Small intestine (tissue), 7 donors: Measurements from ENCODE around the gene HSPB6. TPM values are rescaled to one million over a fixed set of nuclear protein-coding genes. Genes with fewer than 3 reads are reported as not detected.
"Not testable (repeated sequence)": the region's sequence is repeated elsewhere in the genome, so short reads cannot be mapped to it uniquely, and the experiment has no call there.

Source experiments
- DNase-seq, 2 donors: peaks; one replicate each; pipeline versions ENCODE4 v3.0.0 to v3.0.0-alpha.2; 2013
- FAIRE-seq: peaks from 2 replicates; lab custom pipeline; 2012; peaks lifted over from hg19 to GRCh38; lab: Jason Lieb, UNC
- H3K27ac ChIP-seq, 3 donors: one replicate each; pipeline ENCODE4 v1.5.1; 2013; ENCODE audit warnings: low read length in 2 of 3, mild to moderate bottlenecking in 2 of 3, control low read depth in 1 of 3, inconsistent platforms in 1 of 3, low read depth in 1 of 3, moderate library complexity in 1 of 3
- H3K27me3 ChIP-seq, 3 donors: one replicate each; pipeline ENCODE4 v1.6.1; 2013; ENCODE audit warnings: low read length in 3 of 3, inconsistent platforms in 1 of 3; ENCODE audit not compliant: control insufficient read depth in 3 of 3, insufficient read depth in 3 of 3
- H3K36me3 ChIP-seq, 3 donors: one replicate each; pipeline ENCODE4 v1.6.1; 2013; ENCODE audit warnings: low read length in 3 of 3, inconsistent platforms in 1 of 3, low read depth in 1 of 3, mild to moderate bottlenecking in 1 of 3, moderate library complexity in 1 of 3; ENCODE audit not compliant: control insufficient read depth in 3 of 3, insufficient read depth in 2 of 3
- H3K4me1 ChIP-seq, 3 donors: one replicate each; pipeline ENCODE4 v1.6.1; 2013; ENCODE audit warnings: low read length in 2 of 3, inconsistent platforms in 1 of 3, low read depth in 1 of 3, mild to moderate bottlenecking in 1 of 3, moderate library complexity in 1 of 3; ENCODE audit not compliant: control insufficient read depth in 3 of 3, insufficient read depth in 2 of 3
- H3K4me3 ChIP-seq, 3 donors: one replicate each; pipeline ENCODE4 v1.5.1; 2013; ENCODE audit warnings: low read length in 3 of 3, control low read depth in 1 of 3, inconsistent platforms in 1 of 3, low read depth in 1 of 3, mild to moderate bottlenecking in 1 of 3, moderate library complexity in 1 of 3
- H3K9me3 ChIP-seq, 2 donors: one replicate each; pipeline ENCODE4 v1.6.1; 2013; ENCODE audit warnings: low read depth in 1 of 2, low read length in 1 of 2; ENCODE audit not compliant: control insufficient read depth in 2 of 2, insufficient read depth in 1 of 2
- whole genome bisulfite sequencing, 3 donors: extraction: QIAGEN DNeasy Blood & Tissue Kit; methylation state at CpG; one replicate each; pipeline ENCODE4 v1.1.7; 2013; 5-methylcytosine and 5-hydroxymethylcytosine counted together
- polyA plus RNA-seq, 4 donors: library from polyadenylated mRNA; stranded (reverse) in 3 of 4; unstranded in 1 of 4; fragments of 200-250 nt in 3 of 4; fragments of 120-200 nt in 1 of 4; gene quantifications; one replicate each; pipeline versions ENCODE4 v1.2.1 to v1.2.3, GENCODE V29; 2013
- donor health status: healthy with polysubstance abuse.
- donor health status: control.
- donor health status: control.
- donor health status: Bipolar disorder and iron deficiency.
- donor health status: healthy.

The HSPB6 gene
- polyA plus RNA-seq, 4 donors, result 2.0 to 41.7 (median 11.5) TPM

DNA sequence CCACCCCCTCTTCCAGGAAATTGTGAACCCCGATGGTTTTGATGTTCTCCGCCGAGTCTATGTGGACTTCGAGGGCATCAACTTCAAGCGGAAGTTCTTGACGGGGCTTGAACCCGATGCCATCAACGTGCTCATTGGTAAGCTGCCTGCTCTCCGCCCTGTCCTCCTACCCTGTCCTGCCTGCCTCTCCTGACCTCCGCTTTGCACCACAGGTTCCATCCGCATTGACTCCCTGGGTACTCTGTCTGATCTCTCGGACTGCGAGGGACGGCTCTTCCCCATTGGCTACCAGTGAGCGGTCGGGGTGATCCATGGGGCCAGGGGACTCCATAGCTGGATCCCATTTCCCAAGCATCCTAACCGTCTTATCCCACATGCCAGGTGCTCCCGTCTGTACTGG, 26.5 kb downstream of the HSPB6 start:
- Histone ChIP-seq H3K4me3 (no peak overlapping the region), H3K27me3 (no peaks in the 10 kb centered on the region), H3K4me1 (no peaks in the 10 kb centered on the region), H3K36me3 (peaks cover 36 to 98% (median 62%) of the 10 kb centered on the region in 3 donors), H3K27ac (no peak overlapping the region), H3K9me3 (no peaks in the 10 kb centered on the region)
- WGBS, 3 donors, result 95 to 96% (median 95%) methylated on average over 18 of the region's 18 CpGs
- FAIRE-seq (no peak), DNase-seq (no peak)

DNA sequence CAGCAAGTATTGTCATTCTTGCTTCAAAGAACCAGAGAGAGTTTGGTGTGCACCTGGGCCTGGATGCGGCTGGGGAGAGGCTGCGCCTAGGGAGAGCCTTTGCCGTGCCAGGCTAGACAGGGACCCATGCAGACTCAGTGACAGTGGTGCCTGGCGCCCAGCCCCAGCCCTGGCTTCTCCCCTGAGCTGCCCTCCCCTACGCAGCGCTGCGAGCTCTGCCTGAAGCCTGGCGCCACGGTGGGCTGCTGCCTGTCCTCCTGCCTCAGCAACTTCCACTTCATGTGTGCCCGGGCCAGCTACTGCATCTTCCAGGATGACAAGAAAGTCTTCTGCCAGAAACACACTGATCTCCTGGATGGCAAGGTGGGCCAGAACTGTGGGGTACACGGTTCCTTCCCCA, 27.1 kb downstream of the HSPB6 start:
- no peak for FAIRE-seq
- DNase-seq, result no peak
- 91 to 97% (median 96%) methylated on average over 11 of the region's 11 CpGs for WGBS, 3 donors
- Histone ChIP-seq H3K27me3 (no peaks in the 10 kb centered on the region), H3K9me3 (no peaks in the 10 kb centered on the region), H3K4me3 (no peak overlapping the region), H3K36me3 (peaks cover 42 to 98% (median 67%) of the 10 kb centered on the region in 3 donors), H3K27ac (no peak overlapping the region), H3K4me1 (no peaks in the 10 kb centered on the region)

DNA sequence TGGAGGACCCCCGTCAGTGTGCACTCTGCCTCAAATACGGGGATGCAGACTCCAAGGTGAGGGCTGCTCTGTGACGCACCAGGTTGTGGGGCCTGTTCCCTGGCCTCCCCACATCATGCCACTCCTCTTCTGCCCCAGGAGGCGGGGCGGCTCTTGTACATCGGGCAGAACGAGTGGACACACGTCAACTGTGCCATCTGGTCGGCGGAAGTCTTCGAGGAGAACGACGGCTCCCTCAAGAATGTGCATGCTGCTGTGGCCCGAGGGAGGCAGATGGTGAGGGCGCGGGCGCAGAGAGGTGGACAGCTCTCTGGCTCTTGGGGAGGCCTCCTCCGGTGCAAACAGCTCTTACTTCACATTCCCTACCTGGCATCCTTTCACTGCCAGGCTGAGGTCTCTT, 27.8 kb downstream of the HSPB6 start:
- no peak overlapping the region for H3K4me3 ChIP-seq
- DNase-seq, result no peak

DNA sequence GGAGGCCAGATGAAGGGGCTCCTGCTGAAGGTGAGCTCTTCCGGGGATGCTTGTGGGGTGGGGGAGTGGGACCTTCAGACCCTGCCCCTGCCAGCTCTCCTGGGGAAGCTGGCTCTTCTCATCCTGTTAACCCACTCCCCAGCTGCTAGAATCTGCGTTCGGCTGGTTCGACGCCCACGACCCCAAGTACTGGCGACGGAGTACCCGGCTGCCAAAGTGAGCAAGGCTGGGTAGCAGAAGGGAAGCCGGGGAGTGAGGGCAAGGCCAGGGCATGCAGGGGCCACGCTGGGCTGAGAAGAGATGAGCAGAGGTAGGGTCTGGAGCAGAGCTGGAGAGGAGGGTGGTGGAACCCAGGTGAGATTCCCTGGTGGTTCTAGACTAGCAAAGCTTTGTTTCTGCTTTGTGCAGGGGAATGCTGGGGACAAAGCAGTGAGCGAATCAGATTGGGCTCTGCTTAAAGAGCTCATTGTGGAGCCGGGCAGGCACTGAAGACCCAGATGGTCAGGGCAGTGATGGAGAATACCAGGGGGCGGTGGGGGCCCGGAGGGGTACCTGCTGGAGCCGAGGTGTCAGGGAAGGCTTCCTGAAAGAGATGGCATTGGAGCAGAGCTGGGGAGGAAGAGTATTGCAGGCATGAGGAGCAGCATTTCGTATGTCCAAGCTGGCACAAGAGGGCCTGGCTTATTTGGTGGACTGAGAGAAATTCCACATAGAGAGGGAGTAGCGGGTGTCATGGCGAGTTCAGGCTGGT, 28.7 kb downstream of the HSPB6 start:
- H3K36me3 ChIP-seq, result peaks cover 51 to 98% (median 64%) of the 10 kb centered on the region in 3 donors
- no peaks in the 10 kb centered on the region for H3K9me3 ChIP-seq
- WGBS, 3 donors, result 92 to 93% (median 92%) methylated on average over 19 of the region's 19 CpGs
- no peak overlapping the region for H3K4me3 ChIP-seq
- H3K27me3 ChIP-seq, result no peaks in the 10 kb centered on the region
- no peak overlapping the region for H3K27ac ChIP-seq
- no peaks in the 10 kb centered on the region for H3K4me1 ChIP-seq
- DNase-seq (no peak), FAIRE-seq (no peak)

More for the DNA sequence above, 27.8 kb downstream of the HSPB6 start:
- Histone ChIP-seq H3K27ac (no peak overlapping the region), H3K27me3 (no peaks in the 10 kb centered on the region), H3K9me3 (no peaks in the 10 kb centered on the region), H3K36me3 (peaks cover 46 to 98% (median 68%) of the 10 kb centered on the region in 3 donors), H3K4me1 (no peaks in the 10 kb centered on the region)
- no peak for FAIRE-seq
- 90 to 92% (median 91%) methylated on average over 18 of the region's 18 CpGs for WGBS, 3 donors

DNA sequence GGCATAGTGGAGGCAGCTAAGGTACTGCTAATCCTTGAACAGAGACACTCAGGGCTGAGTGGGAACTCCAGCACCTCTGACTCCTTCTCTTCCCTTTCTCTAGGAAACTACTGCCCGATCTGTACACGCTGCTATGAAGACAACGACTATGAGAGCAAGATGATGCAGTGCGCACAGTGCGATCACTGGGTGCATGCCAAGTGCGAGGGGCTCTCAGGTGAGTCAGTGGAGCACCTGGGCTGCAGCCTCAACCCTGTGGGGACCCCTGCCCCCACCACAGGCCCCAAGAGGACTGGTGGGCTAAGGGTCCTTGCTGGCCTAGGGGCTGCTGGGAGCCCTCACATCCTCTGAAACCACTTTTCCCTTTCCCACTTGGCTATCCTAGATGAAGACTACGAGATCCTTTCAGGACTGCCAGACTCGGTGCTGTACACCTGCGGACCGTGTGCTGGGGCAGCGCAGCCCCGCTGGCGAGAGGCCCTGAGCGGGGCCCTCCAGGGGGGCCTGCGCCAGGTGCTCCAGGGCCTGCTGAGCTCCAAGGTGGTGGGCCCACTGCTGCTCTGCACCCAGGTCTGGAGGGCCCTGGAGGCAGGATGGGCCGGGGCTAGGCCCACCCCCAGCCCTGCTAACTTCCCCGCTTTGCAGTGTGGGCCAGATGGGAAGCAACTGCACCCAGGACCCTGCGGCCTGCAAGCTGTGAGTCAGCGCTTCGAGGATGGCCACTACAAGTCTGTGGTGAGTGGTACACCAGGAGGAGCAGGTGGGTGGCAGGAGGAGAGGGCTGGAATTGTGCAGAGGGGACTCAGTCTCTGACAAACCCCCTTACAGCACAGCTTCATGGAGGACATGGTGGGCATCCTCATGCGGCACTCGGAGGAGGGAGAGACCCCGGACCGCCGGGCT, 29.5 kb downstream of the HSPB6 start:
- Histone ChIP-seq H3K27ac (no peak overlapping the region), H3K4me3 (no peak overlapping the region), H3K4me1 (no peaks in the 10 kb centered on the region), H3K27me3 (no peaks in the 10 kb centered on the region), H3K9me3 (no peaks in the 10 kb centered on the region), H3K36me3 (peaks cover 48 to 99% (median 65%) of the 10 kb centered on the region in 3 donors)
- no peak for FAIRE-seq
- DNase-seq, result no peak
- WGBS, 3 donors, result 95 to 97% (median 96%) methylated on average over 24 to 25 of the region's 25 CpGs

DNA sequence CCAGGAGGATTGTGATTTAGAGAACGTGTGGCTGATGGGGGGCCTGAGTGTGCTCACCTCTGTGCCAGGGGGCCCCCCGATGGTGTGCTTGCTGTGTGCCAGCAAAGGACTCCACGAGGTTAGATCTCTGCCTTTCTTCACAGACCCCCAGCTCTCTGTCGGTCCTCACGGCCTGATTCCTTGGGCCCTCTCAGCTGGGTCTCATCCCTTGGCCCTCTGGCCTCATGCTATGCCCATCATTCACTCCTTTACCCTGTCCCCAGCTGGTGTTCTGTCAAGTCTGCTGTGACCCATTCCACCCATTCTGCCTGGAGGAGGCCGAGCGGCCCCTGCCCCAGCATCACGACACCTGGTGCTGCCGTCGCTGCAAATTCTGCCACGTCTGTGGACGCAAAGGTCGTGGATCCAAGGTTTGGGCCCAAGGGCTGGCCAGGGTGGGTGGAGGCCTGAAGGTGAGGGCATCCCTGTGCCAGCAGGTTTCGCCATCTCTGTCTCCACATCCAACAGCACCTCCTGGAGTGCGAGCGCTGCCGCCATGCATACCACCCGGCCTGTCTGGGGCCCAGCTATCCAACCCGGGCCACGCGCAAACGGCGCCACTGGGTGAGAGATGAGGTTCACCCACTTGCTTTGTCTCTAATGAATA, 31.5 kb downstream of the HSPB6 start:
- no peak for DNase-seq
- no peak overlapping the region for H3K4me3 ChIP-seq
- 95 to 98% (median 95%) methylated on average over 22 to 23 of the region's 23 CpGs for WGBS, 3 donors
- no peak for FAIRE-seq
- no peaks in the 10 kb centered on the region for H3K9me3 ChIP-seq
- H3K27ac ChIP-seq, result no peak overlapping the region
- H3K36me3 ChIP-seq, result peaks cover 50 to 97% (median 54%) of the 10 kb centered on the region in 3 donors
- no peaks in the 10 kb centered on the region for H3K4me1 ChIP-seq
- no peaks in the 10 kb centered on the region for H3K27me3 ChIP-seq

DNA sequence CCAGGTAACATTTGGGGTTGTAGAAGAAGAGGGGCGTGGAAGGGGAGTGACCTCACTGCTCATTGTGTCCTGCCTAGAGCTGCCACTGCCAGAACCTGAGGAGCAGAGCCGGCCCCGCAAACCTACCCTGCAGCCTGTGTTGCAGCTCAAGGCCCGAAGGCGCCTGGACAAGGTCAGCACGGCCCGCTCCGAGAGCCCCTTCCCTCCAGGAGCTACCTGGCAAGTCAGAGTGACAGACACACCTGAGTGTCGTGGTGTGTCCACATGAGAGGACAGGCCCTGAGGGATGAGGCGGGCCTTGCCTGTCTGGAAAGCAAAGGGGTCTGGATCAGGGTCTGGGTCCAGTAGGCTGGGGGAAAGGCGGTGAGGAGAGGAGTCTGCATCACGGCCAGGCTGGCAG, 32.3 kb downstream of the HSPB6 start:
- no peaks in the 10 kb centered on the region for H3K27me3 ChIP-seq
- FAIRE-seq (no peak), DNase-seq (no peak)
- no peak overlapping the region for H3K4me3 ChIP-seq
- WGBS, 3 donors, result 97 to 98% (median 98%) methylated on average over 11 to 12 of the region's 12 CpGs
- H3K27ac ChIP-seq, result no peak overlapping the region
- H3K9me3 ChIP-seq, result no peaks in the 10 kb centered on the region
- peaks cover 0 to 2% (median 0%) of the 10 kb centered on the region in 3 donors for H3K4me1 ChIP-seq
- H3K36me3 ChIP-seq, result peaks cover 45 to 96% (median 46%) of the 10 kb centered on the region in 3 donors

DNA sequence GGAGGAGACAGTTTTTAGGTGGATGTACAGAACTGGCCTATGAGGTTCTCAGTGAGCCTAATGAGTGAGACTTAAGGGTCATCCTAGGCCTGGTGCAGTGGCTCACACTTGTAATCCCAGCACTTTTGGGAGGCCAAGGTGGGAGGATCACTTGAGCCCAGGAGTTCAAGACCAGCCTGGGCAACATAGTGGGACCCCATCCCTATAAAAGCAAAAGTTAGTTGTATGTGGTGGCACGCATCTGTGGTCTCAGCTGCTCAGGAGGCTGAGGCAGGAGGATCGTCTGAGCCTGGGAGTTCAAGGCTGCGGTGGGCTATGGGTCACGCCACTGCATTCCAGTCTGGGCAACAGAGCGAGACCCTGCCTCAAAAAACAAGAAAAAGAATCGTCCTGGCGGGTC, 32.7 kb downstream of the HSPB6 start:
- H3K27me3 ChIP-seq, H3K4me3 ChIP-seq, FAIRE-seq, H3K27ac ChIP-seq, H3K4me1 ChIP-seq, H3K9me3 ChIP-seq, DNase-seq: not testable (repeated sequence)
- WGBS, 3 donors, result 93 to 96% (median 94%) methylated on average over 7 of the region's 7 CpGs
- H3K36me3 ChIP-seq, result peaks cover 45 to 95% (median 45%) of the 10 kb centered on the region in 3 donors
